Measurements from ENCODE around the gene RNF7.
A peak's percentile ranks its signal among the peaks of the same experiment; 100 is the strongest.

RNF7 gene

GRCh38 chr3:141795276-141795675 lies 57.2 kb downstream of the RNF7 start:
- Histone ChIP-seq H3F3A (ENCODE audit: control insufficient read depth, insufficient read depth) (peaks cover 6% of the 10 kb centered on the region; the same call in 1 of the 2 replicates), H3K36me3 (ENCODE audit: control insufficient read depth, low read length) (no peaks in the 10 kb centered on the region), H3K4me2 (ENCODE audit: low read length) (no peak overlapping the region), H3K79me2 (ENCODE audit: control insufficient read depth, low read length) (no peaks in the 10 kb centered on the region), H3K27me3 (ENCODE audit: control insufficient read depth, low read length) (no peaks in the 10 kb centered on the region), H3K4me3 (ENCODE audit: low read length) (no peak overlapping the region), H3K9me3 (ENCODE audit: control insufficient read depth, insufficient read depth, low read length) (no peaks in the 10 kb centered on the region), H4K20me1 (ENCODE audit: control insufficient read depth, insufficient read depth, low read depth, low read length) (no peaks in the 10 kb centered on the region), H3K27ac (ENCODE audit: low read depth, low read length) (no peak overlapping the region), H3K9me2 (replicated peaks; ENCODE audit: control insufficient read depth, low read length) (no peaks in the 10 kb centered on the region), H3K4me1 (ENCODE audit: control insufficient read depth, low read length) (peaks cover 29% of the 10 kb centered on the region)
- TF ChIP-seq CTCF (IDR thresholded peaks at IDR 0.05; ENCODE audit: low read depth, low read length, poor library complexity, severe bottlenecking), result no peak

- Histone ChIP-seq H3K27ac (ENCODE audit: low read depth, low read length) (peak overlapping the region; percentile 56; the same call in 1 of the 2 replicates), H3K4me3 (ENCODE audit: low read length) (no peak overlapping the region), H3F3A (ENCODE audit: control insufficient read depth, insufficient read depth) (peaks cover 6% of the 10 kb centered on the region; the same call in 1 of the 2 replicates), H3K79me2 (ENCODE audit: control insufficient read depth, low read length) (no peaks in the 10 kb centered on the region), H3K36me3 (ENCODE audit: control insufficient read depth, low read length) (no peaks in the 10 kb centered on the region), H3K4me2 (ENCODE audit: low read length) (peak overlapping the region; percentile 85), H4K20me1 (ENCODE audit: control insufficient read depth, insufficient read depth, low read depth, low read length) (no peaks in the 10 kb centered on the region), H3K4me1 (ENCODE audit: control insufficient read depth, low read length) (peaks cover 29% of the 10 kb centered on the region), H3K9me2 (replicated peaks; ENCODE audit: control insufficient read depth, low read length) (no peaks in the 10 kb centered on the region), H3K27me3 (ENCODE audit: control insufficient read depth, low read length) (no peaks in the 10 kb centered on the region), H3K9me3 (ENCODE audit: control insufficient read depth, insufficient read depth, low read length) (no peaks in the 10 kb centered on the region)
- TF ChIP-seq CTCF (IDR thresholded peaks at IDR 0.05; ENCODE audit: low read depth, low read length, poor library complexity, severe bottlenecking) (no peak), EZH2phosphoT487 (IDR thresholded peaks at IDR 0.05; ENCODE audit: borderline replicate concordance, low read length) (no peak)
Observed at GRCh38 chr3:141795741-141796080, 57.6 kb downstream of the RNF7 start.

GRCh38 chr3:141796081-141796888 lies 58.2 kb downstream of the RNF7 start:
- no peaks in the 10 kb centered on the region for H3K9me2 ChIP-seq (replicated peaks; ENCODE audit: control insufficient read depth, low read length)
- peaks cover 29% of the 10 kb centered on the region for H3K4me1 ChIP-seq (ENCODE audit: control insufficient read depth, low read length)
- peak overlapping the region; percentile 85 for H3K4me2 ChIP-seq (ENCODE audit: low read length)
- no peaks in the 10 kb centered on the region for H4K20me1 ChIP-seq (ENCODE audit: control insufficient read depth, insufficient read depth, low read depth, low read length)
- peaks cover 6% of the 10 kb centered on the region; the same call in 1 of the 2 replicates for H3F3A ChIP-seq (ENCODE audit: control insufficient read depth, insufficient read depth)
- TF ChIP-seq EZH2phosphoT487 (IDR thresholded peaks at IDR 0.05; ENCODE audit: borderline replicate concordance, low read length) (no peak), CTCF (IDR thresholded peaks at IDR 0.05; ENCODE audit: low read depth, low read length, poor library complexity, severe bottlenecking) (no peak)
- no peaks in the 10 kb centered on the region for H3K36me3 ChIP-seq (ENCODE audit: control insufficient read depth, low read length)
- no peaks in the 10 kb centered on the region for H3K9me3 ChIP-seq (ENCODE audit: control insufficient read depth, insufficient read depth, low read length)
- H3K4me3 ChIP-seq (ENCODE audit: low read length), result peak overlapping the region; percentile 76
- H3K27me3 ChIP-seq (ENCODE audit: control insufficient read depth, low read length), result no peaks in the 10 kb centered on the region
- H3K27ac ChIP-seq (ENCODE audit: low read depth, low read length), result peak overlapping the region; percentile 56
- no peaks in the 10 kb centered on the region for H3K79me2 ChIP-seq (ENCODE audit: control insufficient read depth, low read length)
